GM12878 (cell line): ENCODE results near the gene SEC16A. TPM values are rescaled to one million over a fixed set of nuclear protein-coding genes. Genes with fewer than 3 reads are reported as not detected.

ENCODE experiments used
- BCL3 ChIP-seq: IDR thresholded peaks from 2 replicates; pipeline ENCODE4 v1.6.1; 2011; ENCODE audit warnings: borderline replicate concordance, low read depth, mild to moderate bottlenecking, moderate library complexity, low read length; ENCODE audit not compliant: insufficient read depth, poor library complexity, severe bottlenecking
- BHLHE40 ChIP-seq, 2 experiments: fragments of 450-650 bp in 1 of 2; IDR thresholded peaks; 2 replicates each; pipeline ENCODE4 v1.6.1; 2011 to 2017; ENCODE audit warnings: low read depth in 2 of 2, borderline replicate concordance in 1 of 2, improper control_type of control experiment in 1 of 2, low read length in 1 of 2, mild to moderate bottlenecking in 1 of 2
- EGR1 ChIP-seq, 2 experiments: IDR thresholded peaks; 1 replicate in 1 of 2; 2 replicates in 1 of 2; pipeline ENCODE4 v1.6.1; 2011 to 2012; ENCODE audit warnings: low read depth in 2 of 2, low read length in 2 of 2, borderline replicate concordance in 1 of 2, mild to moderate bottlenecking in 1 of 2, moderate library complexity in 1 of 2
- IKZF2 ChIP-seq, 2 experiments: fragments of 450-650 bp; IDR thresholded peaks; 2 replicates each; pipeline ENCODE4 v1.6.1; 2017; ENCODE audit warnings: mild to moderate bottlenecking in 2 of 2, moderate library complexity in 2 of 2
- MEF2B ChIP-seq: fragments of 450-650 bp; IDR thresholded peaks from 2 replicates; pipeline ENCODE4 v1.6.1; 2018; ENCODE audit warnings: mild to moderate bottlenecking, moderate library complexity; ENCODE audit not compliant: partially characterized antibody, poor library complexity, severe bottlenecking
- NR2C2 ChIP-seq: IDR thresholded peaks from 2 replicates; pipeline ENCODE4 v1.6.1; 2011; ENCODE audit warnings: borderline replicate concordance, low read depth; ENCODE audit not compliant: control insufficient read depth, insufficient read length
- RBBP5 ChIP-seq: fragments of 200-600 bp; sonication (generic); conservative IDR thresholded peaks from 2 replicates; pipeline ENCODE4 v1.6.1; 2016
- RUNX3 ChIP-seq: IDR thresholded peaks from 2 replicates; pipeline ENCODE4 v1.6.1; 2012; ENCODE audit warnings: low read length, inconsistent platforms
- SMC3 ChIP-seq: IDR thresholded peaks from 2 replicates; pipeline ENCODE4 v1.6.1; 2011; ENCODE audit warnings: low read length, improper control_type of control experiment, borderline replicate concordance
- USF1 ChIP-seq: IDR thresholded peaks from 2 replicates; pipeline ENCODE4 v1.6.1; 2011; ENCODE audit warnings: borderline replicate concordance, low read depth, mild to moderate bottlenecking, moderate library complexity, mixed read lengths, low read length; ENCODE audit not compliant: insufficient read depth; ENCODE audit errors: extremely low read length
- YY1 ChIP-seq: IDR thresholded peaks from 2 replicates; pipeline ENCODE4 v1.6.1; 2011; ENCODE audit warnings: low read depth, mild to moderate bottlenecking, low read length
- polyA plus RNA-seq, 11 experiments: library from polyadenylated mRNA; depleted of rRNA in 4 of 11; unstranded in 6 of 11; stranded (reverse) in 5 of 11; fragments of >200 nt; fragmentation: Nextera tagmentation in 4 of 11; fragmentation: Illumina TruSeq in 1 of 11; extraction: Ambion mirVana in 4 of 11; extraction: Trizol in 1 of 11; gene quantifications; 1 replicate in 1 of 11; 2 replicates in 10 of 11; pipeline versions ENCODE4 v1.2.1 to v1.2.3, GENCODE V29; 2011 to 2016; ENCODE audit warnings: inconsistent platforms in 2 of 11, missing spikeins in 2 of 11, low read depth in 1 of 11
- total RNA-seq, 4 experiments: library from RNA; depleted of rRNA in 3 of 4; stranded (reverse); fragments of >200 nt in 3 of 4; fragmentation: Illumina TruSeq in 1 of 4; extraction: Trizol in 1 of 4; gene quantifications; 2 replicates each; pipeline versions ENCODE4 v1.2.1 to v1.2.3, GENCODE V29; 2013 to 2021
- TF ChIP-seq, protein P1 (sequence below): IDR thresholded peaks from 2 replicates; pipeline ENCODE4 v1.6.1; 2012; ENCODE audit warnings: low read depth, low read length, improper control_type of control experiment
- TF ChIP-seq, protein P2 (sequence below): IDR thresholded peaks from 2 replicates; pipeline ENCODE4 v1.6.1; 2012; ENCODE audit warnings: low read length, inconsistent platforms
- TF ChIP-seq, protein P3 (sequence below): fragments of 450-650 bp; formaldehyde crosslinking; IDR thresholded peaks from 2 replicates; pipeline ENCODE4 v1.4.0; 2020; ENCODE audit warnings: mild to moderate bottlenecking, moderate library complexity

Gene SEC16A
- total and polyA plus RNA-seq, 10 of the 15 experiments (the other 5 are each of a cell fraction or from before 2014, with no cell fraction given) = 9.9 to 59.1 (median 21.7) TPM

DNA sequence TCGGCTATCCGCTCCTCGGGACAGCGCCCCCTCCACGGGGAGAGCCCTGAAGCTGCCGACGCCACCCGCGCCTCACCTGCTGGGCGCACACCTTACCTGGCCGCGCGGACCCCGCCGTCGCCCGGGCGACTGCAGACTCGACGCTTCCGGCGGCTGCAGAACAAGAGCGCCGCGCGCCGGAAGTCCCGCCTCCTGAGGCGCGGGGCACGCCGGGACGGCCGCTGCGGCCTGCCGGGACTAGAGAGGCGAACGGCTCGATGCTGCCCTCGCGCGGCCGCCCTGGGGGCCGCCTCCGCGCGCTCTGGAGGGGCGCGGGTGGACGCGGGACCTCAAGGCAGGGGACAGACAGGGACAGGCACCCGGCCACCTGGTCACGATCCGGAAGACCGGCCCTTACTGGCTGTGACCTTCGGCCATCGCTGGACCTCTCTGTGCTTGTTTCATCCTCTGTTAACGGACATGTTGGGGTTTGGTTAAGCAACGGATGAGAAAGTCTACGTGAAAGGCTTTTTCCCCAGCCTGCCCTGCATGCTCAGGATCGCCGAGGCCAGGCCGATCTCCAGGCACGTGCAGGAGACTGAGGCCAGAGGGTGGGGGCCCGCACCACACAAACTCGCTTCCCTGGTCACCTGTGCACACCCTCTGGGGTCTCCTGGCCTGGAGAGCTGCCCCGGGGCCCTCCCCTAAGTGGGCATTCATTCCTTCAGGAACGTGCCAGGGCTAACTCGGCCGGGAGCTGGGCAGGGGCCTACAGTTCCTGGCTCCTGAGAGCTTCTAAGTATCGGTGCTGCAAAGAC is 82.6 kb downstream of the SEC16A start, which contains the start of gene SNAPC4 (continued):
- TF ChIP-seq, protein P1, sequence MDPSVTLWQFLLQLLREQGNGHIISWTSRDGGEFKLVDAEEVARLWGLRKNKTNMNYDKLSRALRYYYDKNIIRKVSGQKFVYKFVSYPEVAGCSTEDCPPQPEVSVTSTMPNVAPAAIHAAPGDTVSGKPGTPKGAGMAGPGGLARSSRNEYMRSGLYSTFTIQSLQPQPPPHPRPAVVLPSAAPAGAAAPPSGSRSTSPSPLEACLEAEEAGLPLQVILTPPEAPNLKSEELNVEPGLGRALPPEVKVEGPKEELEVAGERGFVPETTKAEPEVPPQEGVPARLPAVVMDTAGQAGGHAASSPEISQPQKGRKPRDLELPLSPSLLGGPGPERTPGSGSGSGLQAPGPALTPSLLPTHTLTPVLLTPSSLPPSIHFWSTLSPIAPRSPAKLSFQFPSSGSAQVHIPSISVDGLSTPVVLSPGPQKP = peak; percentile 68
- TF ChIP-seq SMC3 (peak; percentile 55; the same call in 1 of the 2 replicates), RBBP5 (no peak), MEF2B (no peak), EGR1 (IDR thresholded peaks at IDR 0.05; ENCODE audit: borderline replicate concordance in 1 of 2, low read depth in 2 of 2, low read length in 2 of 2) (peak in 1 of 2 experiments; percentile 41; a peak in 1 of 3 replicates), YY1 (peak; percentile 83), USF1 (no peak), BHLHE40 (IDR thresholded peaks at IDR 0.05; ENCODE audit: borderline replicate concordance in 1 of 2, low read depth in 2 of 2, low read length in 1 of 2) (peak; percentile 43 to 63; a peak in 2 of 4 replicates), BCL3 (no peak), NR2C2 (no peak), RUNX3 (peak; percentile 48; the same call in 1 of the 2 replicates), IKZF2 (IDR thresholded peaks at IDR 0.05) (no peak)
- TF ChIP-seq, protein P2, sequence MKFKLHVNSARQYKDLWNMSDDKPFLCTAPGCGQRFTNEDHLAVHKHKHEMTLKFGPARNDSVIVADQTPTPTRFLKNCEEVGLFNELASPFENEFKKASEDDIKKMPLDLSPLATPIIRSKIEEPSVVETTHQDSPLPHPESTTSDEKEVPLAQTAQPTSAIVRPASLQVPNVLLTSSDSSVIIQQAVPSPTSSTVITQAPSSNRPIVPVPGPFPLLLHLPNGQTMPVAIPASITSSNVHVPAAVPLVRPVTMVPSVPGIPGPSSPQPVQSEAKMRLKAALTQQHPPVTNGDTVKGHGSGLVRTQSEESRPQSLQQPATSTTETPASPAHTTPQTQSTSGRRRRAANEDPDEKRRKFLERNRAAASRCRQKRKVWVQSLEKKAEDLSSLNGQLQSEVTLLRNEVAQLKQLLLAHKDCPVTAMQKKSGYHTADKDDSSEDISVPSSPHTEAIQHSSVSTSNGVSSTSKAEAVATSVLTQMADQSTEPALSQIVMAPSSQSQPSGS = no peak
- TF ChIP-seq, protein P3, sequence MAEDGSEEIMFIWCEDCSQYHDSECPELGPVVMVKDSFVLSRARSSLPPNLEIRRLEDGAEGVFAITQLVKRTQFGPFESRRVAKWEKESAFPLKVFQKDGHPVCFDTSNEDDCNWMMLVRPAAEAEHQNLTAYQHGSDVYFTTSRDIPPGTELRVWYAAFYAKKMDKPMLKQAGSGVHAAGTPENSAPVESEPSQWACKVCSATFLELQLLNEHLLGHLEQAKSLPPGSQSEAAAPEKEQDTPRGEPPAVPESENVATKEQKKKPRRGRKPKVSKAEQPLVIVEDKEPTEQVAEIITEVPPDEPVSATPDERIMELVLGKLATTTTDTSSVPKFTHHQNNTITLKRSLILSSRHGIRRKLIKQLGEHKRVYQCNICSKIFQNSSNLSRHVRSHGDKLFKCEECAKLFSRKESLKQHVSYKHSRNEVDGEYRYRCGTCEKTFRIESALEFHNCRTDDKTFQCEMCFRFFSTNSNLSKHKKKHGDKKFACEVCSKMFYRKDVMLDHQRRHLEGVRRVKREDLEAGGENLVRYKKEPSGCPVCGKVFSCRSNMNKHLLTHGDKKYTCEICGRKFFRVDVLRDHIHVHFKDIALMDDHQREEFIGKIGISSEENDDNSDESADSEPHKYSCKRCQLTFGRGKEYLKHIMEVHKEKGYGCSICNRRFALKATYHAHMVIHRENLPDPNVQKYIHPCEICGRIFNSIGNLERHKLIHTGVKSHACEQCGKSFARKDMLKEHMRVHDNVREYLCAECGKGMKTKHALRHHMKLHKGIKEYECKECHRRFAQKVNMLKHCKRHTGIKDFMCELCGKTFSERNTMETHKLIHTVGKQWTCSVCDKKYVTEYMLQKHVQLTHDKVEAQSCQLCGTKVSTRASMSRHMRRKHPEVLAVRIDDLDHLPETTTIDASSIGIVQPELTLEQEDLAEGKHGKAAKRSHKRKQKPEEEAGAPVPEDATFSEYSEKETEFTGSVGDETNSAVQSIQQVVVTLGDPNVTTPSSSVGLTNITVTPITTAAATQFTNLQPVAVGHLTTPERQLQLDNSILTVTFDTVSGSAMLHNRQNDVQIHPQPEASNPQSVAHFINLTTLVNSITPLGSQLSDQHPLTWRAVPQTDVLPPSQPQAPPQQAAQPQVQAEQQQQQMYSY (CRISPR knock-in tag) = no peak
